Astrocyte of the cerebellum (primary cell): ENCODE data around the gene MARCHF9.

Experiments used
- DNase-seq: peaks from one replicate; pipeline ENCODE4 v3.0.0-alpha.2; 2011; ENCODE audit warnings: low read depth
- H3K4me3 ChIP-seq: 2 replicates; pipeline ENCODE4 v1.5.1; 2011; ENCODE audit warnings: mild to moderate bottlenecking, low read depth, low read length, moderate library complexity
- in situ Hi-C: cut with HindIII; loops from 2 replicates; pipeline ENCODE4 v1.10.0; 2017; ENCODE audit warnings: low sequenced_read_pairs
- TF ChIP-seq, protein P1 (sequence below): IDR thresholded peaks from 2 replicates; pipeline ENCODE4 v1.5.1; 2012; ENCODE audit warnings: low read length, low read depth, moderate library complexity, mild to moderate bottlenecking; ENCODE audit errors: missing control alignments

MARCHF9 gene

DNA sequence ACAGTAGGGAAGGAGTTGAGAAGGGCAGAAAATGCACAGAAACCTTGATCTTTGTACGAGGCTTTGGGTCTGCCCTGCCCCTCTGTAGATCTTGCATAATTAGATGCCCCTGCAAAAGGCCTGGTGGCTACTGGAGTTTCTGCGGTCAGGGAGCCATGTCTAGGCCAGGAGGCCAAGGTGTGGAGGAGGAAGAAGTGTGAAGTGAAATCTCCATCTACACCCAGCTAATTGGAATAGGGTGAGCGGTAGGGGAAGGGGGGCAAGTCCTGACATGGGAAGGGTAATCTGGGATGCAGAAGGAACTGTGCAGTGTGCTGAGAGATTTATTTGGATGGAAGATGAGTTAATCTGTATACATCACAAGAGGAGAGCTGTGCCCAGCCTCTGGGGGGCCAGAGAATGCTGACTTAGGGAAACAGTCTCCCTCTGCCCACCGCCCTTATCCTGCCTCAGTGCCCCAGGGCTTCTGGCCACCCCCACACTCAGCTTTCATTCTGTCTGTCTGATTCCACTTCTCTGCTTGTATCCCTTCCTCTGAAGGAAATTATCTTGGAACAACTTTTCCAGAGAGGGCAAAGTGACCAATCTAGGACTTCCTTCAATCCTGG is 6.6 kb downstream of the MARCHF9 start:
- H3K4me3 ChIP-seq, result no peak overlapping the region
- in situ Hi-C loops, result no loop called here
- no peak for DNase-seq
- TF ChIP-seq, protein P1, sequence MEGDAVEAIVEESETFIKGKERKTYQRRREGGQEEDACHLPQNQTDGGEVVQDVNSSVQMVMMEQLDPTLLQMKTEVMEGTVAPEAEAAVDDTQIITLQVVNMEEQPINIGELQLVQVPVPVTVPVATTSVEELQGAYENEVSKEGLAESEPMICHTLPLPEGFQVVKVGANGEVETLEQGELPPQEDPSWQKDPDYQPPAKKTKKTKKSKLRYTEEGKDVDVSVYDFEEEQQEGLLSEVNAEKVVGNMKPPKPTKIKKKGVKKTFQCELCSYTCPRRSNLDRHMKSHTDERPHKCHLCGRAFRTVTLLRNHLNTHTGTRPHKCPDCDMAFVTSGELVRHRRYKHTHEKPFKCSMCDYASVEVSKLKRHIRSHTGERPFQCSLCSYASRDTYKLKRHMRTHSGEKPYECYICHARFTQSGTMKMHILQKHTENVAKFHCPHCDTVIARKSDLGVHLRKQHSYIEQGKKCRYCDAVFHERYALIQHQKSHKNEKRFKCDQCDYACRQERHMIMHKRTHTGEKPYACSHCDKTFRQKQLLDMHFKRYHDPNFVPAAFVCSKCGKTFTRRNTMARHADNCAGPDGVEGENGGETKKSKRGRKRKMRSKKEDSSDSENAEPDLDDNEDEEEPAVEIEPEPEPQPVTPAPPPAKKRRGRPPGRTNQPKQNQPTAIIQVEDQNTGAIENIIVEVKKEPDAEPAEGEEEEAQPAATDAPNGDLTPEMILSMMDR, result no peak

GRCh38 chr12:57762463-57762862 is 7.6 kb downstream of the MARCHF9 start:
- no peak for DNase-seq
- in situ Hi-C loops, result no loop called here
- TF ChIP-seq, protein P1, result no peak
- H3K4me3 ChIP-seq, result no peak overlapping the region

- in situ Hi-C loops, result no loop called here
- no peak for DNase-seq
- H3K4me3 ChIP-seq, result no peak overlapping the region
- TF ChIP-seq, protein P1, result no peak
Measured at GRCh38 chr12:57763881-57764661, 9.2 kb downstream of the MARCHF9 start.

GRCh38 chr12:57764662-57765002 is 9.7 kb downstream of the MARCHF9 start:
- DNase-seq, result no peak
- in situ Hi-C loops, result no loop called here
- TF ChIP-seq, protein P1, result no peak
- H3K4me3 ChIP-seq, result peak overlapping the region; percentile 21

DNA sequence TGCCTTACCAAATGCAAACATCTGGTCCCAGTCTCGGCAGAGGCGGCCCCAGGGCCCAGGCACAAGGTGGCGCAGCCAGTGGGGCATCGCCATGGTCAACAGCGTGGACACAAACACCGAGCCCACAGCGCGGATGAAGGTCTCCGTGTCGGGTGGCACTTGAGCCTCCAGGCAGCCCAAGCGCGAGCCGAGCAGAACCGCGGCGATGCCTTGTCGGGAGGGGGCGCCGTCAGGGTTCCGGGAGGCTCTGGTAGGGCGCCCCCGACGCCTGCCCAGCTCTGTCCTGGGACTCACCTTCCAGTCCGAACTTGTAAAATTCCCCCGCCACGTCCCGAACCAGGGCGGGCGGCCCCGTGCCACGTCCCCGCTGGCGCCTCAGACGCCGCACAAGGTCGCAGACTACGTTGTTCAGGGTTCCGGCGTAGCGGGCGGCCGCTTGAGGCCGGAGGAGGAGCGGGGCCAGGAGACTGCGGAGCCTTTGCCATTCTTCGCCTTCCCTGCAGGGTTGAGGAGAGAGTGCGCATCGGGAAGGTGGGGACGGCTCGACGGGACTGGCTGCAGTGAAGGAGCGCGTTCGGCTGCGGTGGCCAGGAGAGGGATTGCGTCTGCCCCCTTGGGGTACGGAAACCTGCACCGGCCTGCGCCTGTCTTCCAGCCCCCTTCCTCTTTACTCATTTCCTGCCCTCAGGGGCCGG is 10.2 kb downstream of the MARCHF9 start:
- TF ChIP-seq, protein P1, result peak; percentile 22
- no peak for DNase-seq
- in situ Hi-C loops, result no loop called here
- H3K4me3 ChIP-seq, result peak overlapping the region; percentile 21

- no peak for DNase-seq
- TF ChIP-seq, protein P1, result no peak
- in situ Hi-C loops, result no loop called here
- peak overlapping the region; percentile 9 for H3K4me3 ChIP-seq
Measured at GRCh38 chr12:57765698-57766463, 11.0 kb downstream of the MARCHF9 start.
